Testis (tissue), 2 donors: ENCODE data around the gene TBATA.

Experiments used
- POLR2A ChIP-seq: fragments of 450-650 bp; IDR thresholded peaks from one replicate; pipeline ENCODE4 v1.6.1; 2017; ENCODE audit warnings: antibody characterized with exemption, mild to moderate bottlenecking, moderate library complexity
- TF ChIP-seq, protein P1 (sequence below), 3 experiments: fragments of 450-650 bp in 2 of 3; fragments of 200-600 bp in 1 of 3; sonication (generic) in 1 of 3; IDR thresholded peaks; one replicate each; pipeline ENCODE4 v1.5.1; 2016 to 2019; ENCODE audit warnings: antibody characterized with exemption in 3 of 3, mild to moderate bottlenecking in 2 of 3, moderate library complexity in 1 of 3

GRCh38 chr10:70769121-70769520 lies 16.1 kb downstream of the TBATA start:
- TF ChIP-seq, protein P1, sequence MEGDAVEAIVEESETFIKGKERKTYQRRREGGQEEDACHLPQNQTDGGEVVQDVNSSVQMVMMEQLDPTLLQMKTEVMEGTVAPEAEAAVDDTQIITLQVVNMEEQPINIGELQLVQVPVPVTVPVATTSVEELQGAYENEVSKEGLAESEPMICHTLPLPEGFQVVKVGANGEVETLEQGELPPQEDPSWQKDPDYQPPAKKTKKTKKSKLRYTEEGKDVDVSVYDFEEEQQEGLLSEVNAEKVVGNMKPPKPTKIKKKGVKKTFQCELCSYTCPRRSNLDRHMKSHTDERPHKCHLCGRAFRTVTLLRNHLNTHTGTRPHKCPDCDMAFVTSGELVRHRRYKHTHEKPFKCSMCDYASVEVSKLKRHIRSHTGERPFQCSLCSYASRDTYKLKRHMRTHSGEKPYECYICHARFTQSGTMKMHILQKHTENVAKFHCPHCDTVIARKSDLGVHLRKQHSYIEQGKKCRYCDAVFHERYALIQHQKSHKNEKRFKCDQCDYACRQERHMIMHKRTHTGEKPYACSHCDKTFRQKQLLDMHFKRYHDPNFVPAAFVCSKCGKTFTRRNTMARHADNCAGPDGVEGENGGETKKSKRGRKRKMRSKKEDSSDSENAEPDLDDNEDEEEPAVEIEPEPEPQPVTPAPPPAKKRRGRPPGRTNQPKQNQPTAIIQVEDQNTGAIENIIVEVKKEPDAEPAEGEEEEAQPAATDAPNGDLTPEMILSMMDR (IDR thresholded peaks at IDR 0.05) = no peak
- TF ChIP-seq POLR2A = no peak
